Measurements from ENCODE around the gene HLA-G.
"Not testable (repeated sequence)": the region's sequence is repeated elsewhere in the genome, so short reads cannot be mapped to it uniquely, and the experiment has no call there.

The HLA-G gene

GRCh38 chr6:29870104-29870503 lies 42.5 kb downstream of the HLA-G start:
- DNase-seq (ENCODE audit: low spot score), result no peak

GRCh38 chr6:29872791-29873190 lies 45.2 kb downstream of the HLA-G start:
- no peak for DNase-seq (ENCODE audit: low spot score)

- DNase-seq (ENCODE audit: low spot score), result no peak
These were observed 47.6 kb downstream of the HLA-G start for GRCh38 chr6:29875257-29875656.

GRCh38 chr6:29875734-29876133 lies 48.1 kb downstream of the HLA-G start:
- not testable (repeated sequence) for DNase-seq (ENCODE audit: low spot score)

All from globus pallidus (tissue), 1 donor.